HepG2 (cell line): Measurements from ENCODE around the gene GNPNAT1. TPM values are rescaled to one million over a fixed set of nuclear protein-coding genes. Genes with fewer than 3 reads are reported as not detected.

Experiments used
- BATF2 ChIP-seq: sonication (generic); formaldehyde crosslinking; IDR thresholded peaks from 2 replicates; pipeline ENCODE4 v1.8.0; 2022; ENCODE audit warnings: mild to moderate bottlenecking, missing genetic modification reagents, moderate library complexity
- DNMT3B ChIP-seq: conservative IDR thresholded peaks from 2 replicates; pipeline ENCODE4 v1.6.1; 2016; ENCODE audit warnings: missing biosample characterization, control low read depth
- EZH2 ChIP-seq: conservative IDR thresholded peaks from 2 replicates; pipeline ENCODE4 v1.6.1; 2012; ENCODE audit warnings: mild to moderate bottlenecking, low read depth, low read length, moderate library complexity
- HDAC1 ChIP-seq: sonication (generic); formaldehyde crosslinking; IDR thresholded peaks from 2 replicates; pipeline ENCODE4 v1.5.1; 2020; ENCODE audit warnings: mild to moderate bottlenecking, missing genetic modification reagents
- MEF2D ChIP-seq: sonication (generic); formaldehyde crosslinking; IDR thresholded peaks from 2 replicates; pipeline ENCODE4 v1.5.1; 2020; ENCODE audit warnings: mild to moderate bottlenecking, missing genetic modification reagents
- ONECUT2 ChIP-seq: sonication (generic); formaldehyde crosslinking; IDR thresholded peaks from 2 replicates; pipeline ENCODE4 v1.4.0; 2020; ENCODE audit warnings: missing genetic modification reagents
- PCBP1 ChIP-seq: fragments of 200-400 bp; formaldehyde crosslinking; IDR thresholded peaks from 2 replicates; pipeline ENCODE4 v1.6.1; 2017; ENCODE audit warnings: mild to moderate bottlenecking, low read depth, low read length, borderline replicate concordance
- RBM39 ChIP-seq: fragments of 200-400 bp; formaldehyde crosslinking; IDR thresholded peaks from one replicate; pipeline ENCODE4 v1.6.1; 2018; ENCODE audit warnings: antibody characterized with exemption, mild to moderate bottlenecking, low read depth, low read length; ENCODE audit not compliant: poor library complexity, severe bottlenecking
- REL ChIP-seq: sonication (generic); formaldehyde crosslinking; conservative IDR thresholded peaks from 2 replicates; pipeline ENCODE4 v1.8.0; 2022; ENCODE audit warnings: mild to moderate bottlenecking, missing genetic modification reagents, moderate library complexity
- ZMAT5 ChIP-seq: sonication (generic); formaldehyde crosslinking; IDR thresholded peaks from 2 replicates; pipeline ENCODE4 v1.5.0; 2020; ENCODE audit warnings: mild to moderate bottlenecking, low read depth, missing genetic modification reagents, borderline replicate concordance
- ZNF138 ChIP-seq: sonication (generic); formaldehyde crosslinking; IDR thresholded peaks from 2 replicates; pipeline ENCODE4 v1.5.0; 2020; ENCODE audit warnings: mild to moderate bottlenecking, low read depth, missing genetic modification reagents
- ZNF274 ChIP-seq: sonication (generic); formaldehyde crosslinking; IDR thresholded peaks from 2 replicates; pipeline ENCODE4 v1.5.1; 2020; ENCODE audit warnings: mild to moderate bottlenecking, missing genetic modification reagents
- ZNF550 ChIP-seq: sonication (generic); formaldehyde crosslinking; IDR thresholded peaks from 2 replicates; pipeline ENCODE4 v1.4.0; 2020; ENCODE audit warnings: mild to moderate bottlenecking, missing genetic modification reagents, borderline replicate concordance
- ZNF672 ChIP-seq: sonication (generic); formaldehyde crosslinking; IDR thresholded peaks from 2 replicates; pipeline ENCODE4 v1.8.1; 2022; ENCODE audit warnings: missing genetic modification reagents
- ZNF775 ChIP-seq: sonication (generic); formaldehyde crosslinking; IDR thresholded peaks from 2 replicates; pipeline ENCODE4 v1.4.0; 2020; ENCODE audit warnings: missing genetic modification reagents, mild to moderate bottlenecking, moderate library complexity, borderline replicate concordance
- polyA plus RNA-seq, 8 experiments: library from polyadenylated mRNA; depleted of rRNA in 3 of 8; stranded (reverse) in 7 of 8; unstranded in 1 of 8; fragments of >200 nt; fragmentation: Illumina TruSeq in 4 of 8; extraction: Trizol in 4 of 8; gene quantifications; 2 replicates each; pipeline versions ENCODE4 v1.2.1 to v1.2.3, GENCODE V29; 2011 to 2016; ENCODE audit warnings: low read depth in 4 of 8, missing spikeins in 1 of 8, mixed read lengths in 1 of 8; ENCODE audit not compliant: insufficient read depth in 1 of 8
- total RNA-seq, 5 experiments: library from RNA; depleted of rRNA; stranded (reverse); fragments of >200 nt; fragmentation: Illumina TruSeq; extraction: Trizol; gene quantifications; 2 replicates each; pipeline ENCODE4 v1.2.3, GENCODE V29; 2016; ENCODE audit warnings: low read depth in 1 of 5
- TF ChIP-seq, protein P1 (sequence below): sonication (generic); formaldehyde crosslinking; IDR thresholded peaks from 2 replicates; pipeline ENCODE4 v1.4.0; 2020; ENCODE audit warnings: missing genetic modification reagents, mild to moderate bottlenecking, borderline replicate concordance
- TF ChIP-seq, protein P2 (sequence below): sonication (generic); formaldehyde crosslinking; IDR thresholded peaks from 2 replicates; pipeline ENCODE4 v1.5.0; 2020; ENCODE audit warnings: mild to moderate bottlenecking, missing genetic modification reagents, borderline replicate concordance
- TF ChIP-seq, protein P3 (sequence below): sonication (generic); formaldehyde crosslinking; IDR thresholded peaks from 2 replicates; pipeline ENCODE4 v1.5.1; 2020; ENCODE audit warnings: mild to moderate bottlenecking, missing genetic modification reagents

Gene GNPNAT1
- total and polyA plus RNA-seq, 2 of the 13 experiments (the other 11 are each of a cell fraction or from before 2014, with no cell fraction given), result 38.3 to 54.9 TPM

DNA sequence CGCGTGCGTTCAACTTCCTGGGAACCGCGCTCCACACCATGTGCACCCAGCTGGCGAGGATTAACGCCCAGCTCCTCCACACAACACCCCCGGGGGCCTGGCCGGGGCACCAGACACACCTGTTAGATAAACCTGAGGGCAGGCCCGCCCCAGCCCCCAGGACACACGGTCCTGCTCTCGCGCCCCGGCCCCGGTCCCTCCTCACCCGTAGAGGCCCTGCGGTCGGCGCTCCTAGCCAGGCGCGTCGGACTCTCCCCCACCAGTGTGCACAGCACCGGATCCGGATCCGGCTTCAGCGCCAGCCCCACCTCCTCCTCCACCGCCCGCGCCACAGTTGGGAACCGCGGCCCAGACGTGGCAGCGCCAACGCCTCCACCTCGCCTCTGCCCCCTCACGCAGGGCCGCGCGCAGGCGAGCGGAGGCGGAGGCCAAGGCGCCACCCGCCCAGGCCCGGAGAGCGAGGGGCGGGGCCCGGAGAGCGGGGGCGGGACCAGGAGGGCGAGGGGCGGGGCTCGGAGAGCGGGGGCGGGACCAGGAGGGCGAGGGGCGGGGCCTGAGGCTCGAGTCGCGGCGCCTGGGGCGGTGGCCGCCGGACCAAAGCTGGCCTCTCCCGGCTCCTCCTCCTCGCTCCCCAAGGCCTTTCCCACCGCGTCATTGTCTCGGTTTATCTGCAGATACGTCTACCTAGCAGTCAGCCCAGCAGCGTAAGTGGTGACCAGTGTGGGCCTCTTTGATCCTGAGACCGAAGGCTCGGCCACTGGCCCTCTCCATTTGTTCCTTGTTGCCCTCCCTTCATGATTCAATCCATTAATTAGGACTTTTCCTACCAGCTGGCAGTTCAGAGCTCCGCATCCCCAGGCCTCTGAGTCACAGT, at the start of gene GNPNAT1 (continued):
- TF ChIP-seq ZMAT5 (CRISPR knock-in tag) (no peak), ZNF775 (CRISPR knock-in tag) (no peak; the same call in 1 of the 2 replicates), PCBP1 (no peak), DNMT3B (CRISPR knock-in tag) (0 out of 2 replicates have a peak, but pooled peaks have one; percentile 47), ONECUT2 (no peak), BATF2 (CRISPR knock-in tag) (peak; percentile 75; the same call in 1 of the 2 replicates), MEF2D (CRISPR knock-in tag) (peak; percentile 17; the same call in 1 of the 2 replicates), RBM39 (no peak), ZNF672 (CRISPR knock-in tag) (no peak), ZNF138 (no peak; the same call in none of the 2 replicates), REL (CRISPR knock-in tag) (no peak), EZH2 (no peak), ZNF550 (CRISPR knock-in tag) (0 out of 2 replicates have a peak, but pooled peaks have one; percentile 22), ZNF274 (CRISPR knock-in tag) (peak; percentile 86; the same call in 1 of the 2 replicates), HDAC1 (CRISPR knock-in tag) (peak; percentile 92; the same call in 1 of the 2 replicates)
- TF ChIP-seq, protein P1, sequence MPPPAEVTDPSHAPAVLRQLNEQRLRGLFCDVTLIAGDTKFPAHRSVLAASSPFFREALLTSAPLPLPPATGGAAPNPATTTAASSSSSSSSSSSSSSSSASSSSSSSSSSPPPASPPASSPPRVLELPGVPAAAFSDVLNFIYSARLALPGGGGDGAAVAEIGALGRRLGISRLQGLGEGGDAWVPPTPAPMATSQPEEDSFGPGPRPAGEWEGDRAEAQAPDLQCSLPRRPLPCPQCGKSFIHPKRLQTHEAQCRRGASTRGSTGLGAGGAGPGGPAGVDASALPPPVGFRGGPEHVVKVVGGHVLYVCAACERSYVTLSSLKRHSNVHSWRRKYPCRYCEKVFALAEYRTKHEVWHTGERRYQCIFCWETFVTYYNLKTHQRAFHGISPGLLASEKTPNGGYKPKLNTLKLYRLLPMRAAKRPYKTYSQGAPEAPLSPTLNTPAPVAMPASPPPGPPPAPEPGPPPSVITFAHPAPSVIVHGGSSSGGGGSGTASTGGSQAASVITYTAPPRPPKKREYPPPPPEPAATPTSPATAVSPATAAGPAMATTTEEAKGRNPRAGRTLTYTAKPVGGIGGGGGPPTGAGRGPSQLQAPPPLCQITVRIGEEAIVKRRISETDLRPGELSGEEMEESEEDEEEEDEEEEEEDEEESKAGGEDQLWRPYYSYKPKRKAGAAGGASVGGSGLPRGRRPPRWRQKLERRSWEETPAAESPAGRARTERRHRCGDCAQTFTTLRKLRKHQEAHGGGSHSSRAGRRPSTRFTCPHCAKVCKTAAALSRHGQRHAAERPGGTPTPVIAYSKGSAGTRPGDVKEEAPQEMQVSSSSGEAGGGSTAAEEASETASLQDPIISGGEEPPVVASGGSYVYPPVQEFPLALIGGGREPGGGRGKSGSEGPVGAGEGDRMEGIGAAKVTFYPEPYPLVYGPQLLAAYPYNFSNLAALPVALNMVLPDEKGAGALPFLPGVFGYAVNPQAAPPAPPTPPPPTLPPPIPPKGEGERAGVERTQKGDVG (CRISPR knock-in tag), result no peak
- TF ChIP-seq, protein P2, sequence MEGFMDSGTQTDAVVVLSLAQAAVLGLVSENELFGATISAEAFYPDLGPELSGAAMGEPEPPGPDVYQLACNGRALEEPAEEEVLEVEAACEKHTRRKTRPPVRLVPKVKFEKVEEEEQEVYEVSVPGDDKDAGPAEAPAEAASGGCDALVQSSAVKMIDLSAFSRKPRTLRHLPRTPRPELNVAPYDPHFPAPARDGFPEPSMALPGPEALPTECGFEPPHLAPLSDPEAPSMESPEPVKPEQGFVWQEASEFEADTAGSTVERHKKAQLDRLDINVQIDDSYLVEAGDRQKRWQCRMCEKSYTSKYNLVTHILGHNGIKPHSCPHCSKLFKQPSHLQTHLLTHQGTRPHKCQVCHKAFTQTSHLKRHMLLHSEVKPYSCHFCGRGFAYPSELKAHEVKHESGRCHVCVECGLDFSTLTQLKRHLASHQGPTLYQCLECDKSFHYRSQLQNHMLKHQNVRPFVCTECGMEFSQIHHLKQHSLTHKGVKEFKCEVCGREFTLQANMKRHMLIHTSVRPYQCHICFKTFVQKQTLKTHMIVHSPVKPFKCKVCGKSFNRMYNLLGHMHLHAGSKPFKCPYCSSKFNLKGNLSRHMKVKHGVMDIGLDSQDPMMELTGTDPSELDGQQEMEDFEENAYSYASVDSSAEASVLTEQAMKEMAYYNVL (CRISPR knock-in tag), result no peak
- TF ChIP-seq, protein P3, sequence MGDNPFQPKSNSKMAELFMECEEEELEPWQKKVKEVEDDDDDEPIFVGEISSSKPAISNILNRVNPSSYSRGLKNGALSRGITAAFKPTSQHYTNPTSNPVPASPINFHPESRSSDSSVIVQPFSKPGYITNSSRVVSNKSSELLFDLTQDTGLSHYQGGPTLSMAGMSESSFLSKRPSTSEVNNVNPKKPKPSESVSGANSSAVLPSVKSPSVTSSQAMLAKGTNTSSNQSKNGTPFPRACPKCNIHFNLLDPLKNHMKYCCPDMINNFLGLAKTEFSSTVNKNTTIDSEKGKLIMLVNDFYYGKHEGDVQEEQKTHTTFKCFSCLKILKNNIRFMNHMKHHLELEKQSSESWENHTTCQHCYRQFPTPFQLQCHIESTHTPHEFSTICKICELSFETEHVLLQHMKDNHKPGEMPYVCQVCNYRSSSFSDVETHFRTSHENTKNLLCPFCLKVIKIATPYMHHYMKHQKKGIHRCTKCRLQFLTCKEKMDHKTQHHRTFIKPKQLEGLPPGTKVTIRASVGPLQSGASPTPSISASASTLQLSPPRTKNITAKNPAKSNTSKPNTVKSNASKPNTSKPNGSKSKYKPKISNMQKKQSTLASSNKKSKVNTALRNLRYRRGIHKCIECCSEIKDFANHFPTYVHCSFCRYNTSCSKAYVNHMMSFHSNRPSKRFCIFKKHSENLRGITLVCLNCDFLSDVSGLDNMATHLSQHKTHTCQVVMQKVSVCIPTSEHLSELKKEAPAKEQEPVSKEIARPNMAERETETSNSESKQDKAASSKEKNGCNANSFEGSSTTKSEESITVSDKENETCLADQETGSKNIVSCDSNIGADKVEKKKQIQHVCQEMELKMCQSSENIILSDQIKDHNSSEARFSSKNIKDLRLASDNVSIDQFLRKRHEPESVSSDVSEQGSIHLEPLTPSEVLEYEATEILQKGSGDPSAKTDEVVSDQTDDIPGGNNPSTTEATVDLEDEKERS, result no peak
